HG03575 (cell line): ENCODE measurements around the gene ZBTB7C.

Experiments used
- ATAC-seq: cut with Tn5 transposase; IDR thresholded peaks from one replicate; pipeline ENCODE4 v1.9.1; 2021; ENCODE audit not compliant: unreplicated experiment, insufficient number of reproducible peaks, low FRiP score; ENCODE audit errors: extremely low read depth

The ZBTB7C gene

DNA sequence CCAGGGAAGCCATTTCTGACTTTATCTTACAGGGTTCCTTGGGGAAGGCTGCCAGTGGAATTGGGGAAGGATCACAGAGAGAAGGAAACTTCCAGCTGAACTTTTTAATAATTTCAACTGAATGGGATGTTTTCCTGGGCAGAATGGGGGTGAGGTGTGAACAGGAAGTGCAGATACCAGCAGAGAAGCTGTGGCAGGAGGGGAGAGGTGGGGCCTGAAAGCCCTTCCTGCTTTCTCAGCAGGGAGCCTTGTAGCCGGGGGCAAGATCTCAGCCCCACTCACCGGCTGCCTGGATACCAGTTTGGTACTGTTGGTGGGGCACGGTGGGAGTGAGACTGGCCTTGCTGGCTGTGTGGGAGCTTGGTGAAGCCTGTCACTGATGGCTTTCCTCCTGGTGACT, 170.5 kb downstream of the ZBTB7C start:
- ATAC-seq, result no peak

DNA sequence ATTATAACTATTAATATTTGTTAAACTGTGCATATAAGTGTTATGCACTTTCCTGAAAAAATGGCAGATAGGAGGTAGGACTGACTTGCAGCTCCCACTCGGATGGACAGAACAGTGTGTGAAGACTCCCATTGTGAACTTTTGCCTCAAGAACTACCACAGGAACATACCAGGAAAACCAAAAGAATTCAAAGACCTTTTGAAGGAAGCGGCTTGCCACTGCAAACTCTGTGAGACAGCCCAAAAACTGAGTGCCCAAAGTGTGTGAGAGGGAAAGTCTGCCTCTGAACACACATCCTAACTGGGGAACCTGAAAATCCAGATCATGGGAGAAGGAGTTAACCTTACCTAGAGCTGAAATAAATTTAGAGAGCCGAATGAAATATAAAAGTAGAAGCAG, 171.0 kb downstream of the ZBTB7C start:
- no peak for ATAC-seq

DNA sequence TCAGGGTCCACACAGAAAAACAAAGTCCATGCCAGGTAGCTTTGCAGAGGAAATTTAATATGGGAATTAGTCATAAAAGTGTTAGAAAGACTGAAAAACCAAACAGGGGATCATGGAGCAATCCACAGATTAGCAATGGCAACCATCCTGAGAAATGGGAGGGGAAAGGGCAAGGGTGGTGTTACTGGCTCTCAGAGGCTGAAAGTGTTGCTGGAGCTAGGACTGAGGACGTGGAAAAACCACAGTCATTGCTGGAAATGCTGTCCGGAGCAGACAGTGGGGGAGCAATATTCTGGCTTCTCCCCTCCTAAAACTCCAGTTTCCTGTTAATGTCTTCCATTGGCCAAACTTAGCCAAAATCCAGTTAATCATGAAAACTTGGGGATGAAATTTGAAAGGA, 172.4 kb downstream of the ZBTB7C start:
- no peak for ATAC-seq

DNA sequence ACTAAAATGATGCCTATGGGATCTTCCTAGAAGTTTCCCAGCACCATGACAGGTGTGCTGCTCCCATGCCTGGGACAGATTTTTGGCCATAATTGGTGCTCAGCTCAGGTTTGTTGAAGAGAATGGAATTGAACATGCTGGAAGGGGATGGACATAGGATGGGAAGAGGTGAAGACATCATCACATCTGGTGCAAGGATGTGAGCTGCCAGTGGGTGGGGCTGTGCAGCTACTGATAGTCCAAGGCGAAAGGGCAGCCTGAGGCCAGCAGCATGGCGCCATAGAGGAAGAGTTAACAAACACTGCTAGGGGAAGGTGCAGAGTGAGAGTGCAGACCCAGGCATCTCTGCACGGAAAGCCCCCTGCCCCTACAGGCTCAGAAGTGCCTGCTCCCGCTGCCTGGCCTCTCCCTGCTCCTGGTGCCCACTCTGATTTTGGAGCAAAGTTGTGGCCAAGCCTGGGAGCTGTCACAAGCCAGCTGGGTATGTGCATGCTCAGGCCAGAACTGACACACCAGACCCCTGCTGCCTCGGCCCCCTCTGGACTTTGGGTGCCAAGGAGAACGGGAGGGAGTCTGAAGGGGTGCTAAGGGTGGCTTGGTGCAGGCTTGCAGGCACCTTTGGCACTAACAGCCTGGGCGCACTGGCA, 178.6 kb downstream of the ZBTB7C start:
- no peak for ATAC-seq

DNA sequence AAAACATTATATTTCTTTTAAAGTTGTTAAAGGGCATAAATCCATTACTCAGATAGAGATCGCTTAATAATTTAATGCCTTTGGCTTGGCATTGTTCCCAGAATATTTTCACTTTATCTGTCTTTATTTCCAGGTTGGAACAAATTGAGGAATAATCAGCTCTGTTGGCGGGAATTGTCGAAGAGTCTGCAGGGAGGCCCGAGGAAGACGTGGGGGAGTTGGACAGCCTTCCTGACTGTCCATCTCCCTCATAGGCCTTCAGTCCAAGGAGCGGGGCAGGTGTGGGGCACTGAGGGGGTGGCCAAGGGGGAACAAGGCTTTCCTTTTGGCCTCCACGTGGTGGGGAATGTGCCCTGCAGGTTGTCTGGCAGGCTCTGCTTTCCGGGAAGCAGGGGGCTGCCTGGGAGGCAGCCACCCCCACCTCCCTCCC, 179.6 kb downstream of the ZBTB7C start:
- no peak for ATAC-seq

DNA sequence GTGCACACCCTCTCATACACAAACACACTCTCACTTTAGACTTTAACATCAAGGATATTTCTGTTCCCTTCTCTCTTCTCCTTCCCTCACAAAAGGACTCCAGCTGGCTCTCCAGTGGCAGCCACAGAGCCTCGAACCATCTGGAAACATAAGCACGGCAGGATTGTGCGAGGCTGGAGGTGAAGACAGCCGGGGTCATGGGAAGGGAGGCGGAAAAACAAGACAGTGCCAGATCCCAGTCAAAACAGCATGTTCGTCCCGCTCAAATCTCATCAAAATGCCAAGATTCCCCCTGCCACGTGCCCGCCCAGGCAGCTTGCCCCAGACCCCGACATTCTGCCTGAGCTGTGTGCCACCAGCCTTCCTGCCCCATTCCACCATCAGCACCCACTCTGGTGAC, 180.3 kb downstream of the ZBTB7C start:
- ATAC-seq, result no peak

DNA sequence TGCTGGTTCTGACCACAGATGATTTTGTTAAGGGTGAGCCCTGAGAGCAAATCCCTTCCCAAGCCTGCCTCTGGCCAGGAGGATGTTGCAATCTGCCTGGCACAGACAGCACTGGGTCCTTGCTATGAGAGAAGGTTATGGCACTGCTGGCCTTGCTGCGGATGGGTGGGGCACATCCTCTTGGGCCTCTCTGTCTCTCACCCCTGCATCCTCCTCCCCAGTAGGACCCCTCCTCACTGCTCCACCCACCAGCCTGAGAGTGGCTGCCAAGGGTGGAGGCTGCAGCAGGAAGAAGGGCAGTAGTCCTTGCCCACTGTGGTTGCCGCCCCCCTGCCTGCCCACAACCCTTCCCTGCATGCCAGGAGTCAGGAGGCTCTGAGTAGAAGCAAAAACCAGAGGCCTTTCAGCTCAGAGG, 180.9 kb downstream of the ZBTB7C start:
- no peak for ATAC-seq

DNA sequence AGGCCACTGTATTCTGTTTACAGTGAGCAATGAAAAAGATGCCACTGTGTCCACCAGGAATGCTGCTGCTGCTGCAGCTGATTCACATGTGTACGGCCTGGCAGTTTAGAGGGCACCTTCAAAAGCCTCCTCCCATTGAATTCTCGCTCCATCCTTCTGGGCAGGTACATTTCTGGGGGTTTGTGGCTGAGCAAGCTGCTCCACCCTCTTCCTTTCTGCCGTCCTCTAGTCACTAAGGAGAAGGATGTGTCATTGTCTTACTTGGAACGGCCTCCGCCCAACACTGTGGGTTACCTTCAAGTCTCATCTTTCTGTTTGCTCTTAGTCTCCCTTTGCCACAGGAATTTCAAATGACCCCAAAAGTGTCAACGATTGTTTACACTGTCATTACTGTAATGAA, 182.0 kb downstream of the ZBTB7C start:
- no peak for ATAC-seq

DNA sequence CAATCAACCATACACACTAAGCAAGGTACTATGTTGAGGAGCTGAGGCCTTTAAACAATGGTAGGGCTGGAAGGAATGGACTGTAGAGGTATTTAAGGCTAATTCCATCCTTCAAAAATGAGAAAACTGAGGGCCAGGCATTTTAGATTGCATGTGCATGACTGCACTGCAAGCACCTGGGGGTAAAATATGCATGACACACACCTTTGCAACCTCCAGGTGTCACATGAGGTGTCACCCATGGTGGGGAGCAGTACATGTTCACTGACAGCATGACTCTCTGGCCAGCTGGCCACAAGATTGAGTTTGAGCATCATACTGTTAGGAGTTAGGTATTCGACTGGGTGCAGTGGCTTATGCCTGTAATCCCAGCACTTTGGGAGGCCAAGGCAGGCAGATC, 182.8 kb downstream of the ZBTB7C start:
- no peak for ATAC-seq

DNA sequence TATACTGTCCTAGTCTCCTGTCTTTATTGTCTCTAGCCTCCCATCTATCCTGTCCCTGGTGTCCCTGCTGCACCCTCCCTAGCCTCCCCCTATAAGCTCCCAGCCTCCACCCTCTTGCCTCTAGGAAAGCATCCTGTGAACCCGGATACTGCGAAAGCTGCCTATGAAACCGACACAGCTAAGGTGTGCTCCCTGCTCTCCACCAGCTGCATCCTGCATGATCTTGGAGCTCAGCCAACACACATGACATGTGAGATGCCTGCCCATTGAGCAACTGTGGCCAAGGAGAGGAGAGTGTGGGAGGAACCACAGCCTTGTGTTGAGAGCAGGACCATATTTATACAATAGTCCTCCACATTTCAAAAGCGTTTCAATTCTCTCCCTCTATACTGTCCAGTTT, 187.1 kb downstream of the ZBTB7C start:
- no peak for ATAC-seq

DNA sequence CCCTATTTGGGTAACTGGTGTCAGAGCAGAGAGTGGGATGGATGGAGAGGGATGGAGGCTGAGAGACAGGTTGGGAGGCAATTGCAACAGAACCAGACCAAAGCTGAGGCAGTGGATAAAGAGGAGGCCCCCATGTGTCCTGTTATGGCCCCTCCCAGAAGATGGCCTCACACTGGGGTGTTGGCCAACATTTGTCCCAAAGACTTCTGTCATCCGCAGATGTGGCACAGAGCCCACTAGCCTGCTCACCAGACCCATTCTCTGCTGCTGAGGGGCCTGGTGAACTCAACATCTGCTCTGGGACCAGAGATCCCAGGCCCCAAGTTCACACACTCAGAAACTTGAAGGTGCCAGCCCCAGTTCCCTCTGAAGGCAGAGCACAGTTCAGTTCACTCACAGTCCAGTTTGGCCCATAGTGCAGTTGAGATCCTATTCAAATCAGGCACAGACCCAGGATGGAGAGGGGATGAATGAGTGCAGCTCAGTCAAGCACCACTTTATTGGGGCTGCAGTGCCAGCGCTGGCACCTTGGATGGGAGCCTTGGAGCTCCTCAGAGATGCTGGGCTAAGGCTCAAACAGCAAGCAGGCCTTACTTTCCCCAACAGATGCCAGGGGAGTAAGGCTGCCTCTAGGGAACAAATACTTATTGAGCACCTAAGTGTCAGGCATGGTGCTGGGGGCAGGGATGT, 189.2 kb downstream of the ZBTB7C start:
- no peak for ATAC-seq

DNA sequence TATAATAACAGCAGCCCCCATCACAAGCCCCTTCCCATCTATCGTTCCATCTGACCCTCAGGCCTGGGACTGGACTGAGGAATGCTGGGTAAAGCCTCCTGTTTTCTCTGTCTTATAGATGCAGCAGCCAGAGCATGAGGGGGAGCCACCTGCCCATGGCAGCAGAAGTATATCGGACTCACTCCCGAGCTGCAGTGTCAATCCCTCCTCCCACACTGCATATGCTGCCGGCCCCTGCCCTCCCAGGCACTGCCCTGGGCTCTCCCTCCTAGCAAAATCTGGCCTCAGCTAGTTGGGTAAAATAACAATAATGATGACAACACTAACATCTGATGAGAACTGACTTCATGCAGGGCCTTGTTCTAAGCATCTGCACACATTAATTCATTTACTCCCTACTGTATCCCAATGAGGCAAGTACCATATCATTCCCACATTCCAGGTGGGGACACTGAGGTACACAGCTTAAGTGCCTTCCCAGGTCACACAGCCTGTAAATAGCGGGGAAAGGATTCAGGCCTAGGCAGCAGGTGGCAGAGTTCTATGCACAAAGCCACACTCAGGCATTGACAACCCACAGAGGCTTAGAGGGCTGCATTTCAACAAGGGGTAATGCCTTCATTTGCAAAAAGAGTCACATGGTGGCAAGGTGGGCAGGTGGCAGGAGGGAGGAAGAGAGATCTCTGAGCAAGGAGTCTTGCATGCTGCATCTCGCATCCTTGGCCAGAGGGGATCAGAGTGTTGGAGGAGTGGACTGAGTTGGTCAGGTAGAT, 190.0 kb downstream of the ZBTB7C start:
- ATAC-seq, result no peak

DNA sequence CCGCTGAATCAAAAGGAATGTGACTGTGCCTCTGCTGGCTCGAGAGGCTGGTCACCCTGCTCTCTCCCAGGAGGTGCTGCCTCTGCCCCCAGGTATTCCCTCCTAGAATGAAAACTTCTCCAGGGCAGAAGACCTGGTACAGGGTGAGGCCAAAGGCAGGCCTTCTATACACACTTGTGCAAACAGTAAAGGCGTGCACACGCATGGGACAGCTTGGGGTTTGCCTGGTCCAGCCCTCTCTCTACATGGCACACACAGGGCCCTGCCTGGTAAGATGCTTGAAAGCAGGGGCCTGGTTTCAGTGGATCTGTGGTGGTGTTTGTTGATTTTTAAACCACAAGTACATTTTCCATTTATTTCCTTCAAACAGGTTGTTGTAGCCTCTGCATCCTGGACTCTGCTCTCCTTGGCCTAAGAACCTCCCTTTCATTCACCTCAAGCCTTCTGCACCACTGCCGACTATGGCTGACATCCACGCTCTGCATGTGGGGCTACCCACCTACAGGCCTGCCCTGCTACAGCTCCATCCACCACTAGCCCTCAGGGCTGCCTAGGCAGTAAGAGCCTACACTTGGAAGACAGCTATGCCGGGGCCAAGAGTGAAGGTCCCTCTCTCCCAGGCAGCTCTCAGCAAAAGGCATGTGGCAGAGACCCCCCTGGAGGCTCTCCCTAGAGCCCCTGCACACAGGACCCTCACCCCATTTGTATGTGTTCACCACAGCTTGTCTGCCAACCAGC, 190.7 kb downstream of the ZBTB7C start:
- ATAC-seq, result no peak

DNA sequence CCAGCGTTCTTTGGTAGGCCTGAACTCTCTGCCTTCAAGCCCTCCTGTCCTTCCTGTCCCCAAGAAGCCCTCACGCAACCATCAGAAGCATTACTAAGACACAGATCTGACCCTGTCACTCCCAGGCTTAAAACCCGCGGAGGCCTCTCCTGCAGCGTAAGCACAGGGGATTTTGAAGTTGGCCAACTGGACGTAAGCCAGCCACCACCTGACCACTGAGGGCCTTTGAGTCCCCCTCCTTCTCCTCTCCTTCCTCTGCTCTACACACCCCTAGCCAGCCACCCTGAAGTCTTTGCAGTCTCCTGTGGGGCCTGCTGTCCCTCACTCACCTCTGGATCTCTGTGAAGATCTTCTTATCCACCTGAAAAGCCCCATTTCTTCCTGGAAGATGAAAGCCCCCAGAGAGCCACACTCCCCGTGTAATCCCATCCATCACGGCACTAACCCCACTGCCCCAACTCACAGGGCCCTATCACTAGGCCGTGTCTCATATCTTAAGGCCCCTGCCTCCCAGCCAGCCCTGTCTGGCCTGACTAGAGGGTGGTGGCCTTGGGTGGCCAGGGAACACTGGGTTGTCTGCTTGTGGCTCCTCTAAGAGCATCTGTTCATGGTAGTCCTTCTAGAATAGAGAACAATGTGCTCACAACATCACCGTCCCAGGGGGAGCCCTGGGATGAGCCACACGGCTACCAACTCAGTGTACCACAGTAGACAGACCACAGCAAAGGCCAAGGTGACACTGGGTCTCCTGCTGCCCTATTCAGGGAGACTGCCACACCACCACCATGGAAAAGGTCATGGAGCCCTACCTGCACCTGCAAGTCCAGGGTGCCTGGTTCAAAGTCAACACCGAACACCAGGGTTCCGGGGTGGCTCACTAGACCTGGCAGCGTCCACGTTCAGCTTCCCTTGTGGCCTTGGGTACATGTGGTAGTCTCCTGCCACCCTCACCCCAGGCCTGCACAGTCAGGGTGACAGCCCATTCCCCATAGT, 191.6 kb downstream of the ZBTB7C start:
- ATAC-seq, result no peak

DNA sequence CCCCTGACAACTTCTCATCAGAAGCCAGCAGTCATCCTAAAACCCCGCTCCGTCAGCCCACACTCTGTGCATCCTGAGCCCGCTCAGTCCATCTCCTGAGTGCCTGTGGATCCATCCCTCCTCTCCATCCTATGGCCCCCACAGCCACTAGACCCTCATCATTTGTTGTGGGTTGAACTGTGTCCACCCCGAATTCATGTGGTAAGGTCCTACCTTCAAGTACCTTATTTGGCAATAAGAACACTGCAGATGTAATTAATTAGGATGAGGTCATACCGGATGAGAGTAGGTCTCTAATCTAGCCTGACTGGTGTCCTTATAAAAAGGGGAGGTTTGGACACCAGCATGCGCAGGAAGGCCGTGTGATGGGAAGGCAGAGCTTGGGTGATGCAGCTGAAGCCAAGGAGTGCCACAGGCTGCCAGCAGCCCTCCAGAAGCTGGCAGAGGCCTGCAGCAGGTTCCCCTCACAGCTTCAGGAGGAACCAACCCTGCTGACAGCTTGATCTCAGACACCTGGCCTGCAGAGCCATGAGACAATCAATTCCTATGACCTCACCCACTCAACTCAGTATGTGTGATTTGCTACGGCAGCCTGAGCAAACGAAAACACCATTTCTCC, 192.4 kb downstream of the ZBTB7C start:
- no peak for ATAC-seq

DNA sequence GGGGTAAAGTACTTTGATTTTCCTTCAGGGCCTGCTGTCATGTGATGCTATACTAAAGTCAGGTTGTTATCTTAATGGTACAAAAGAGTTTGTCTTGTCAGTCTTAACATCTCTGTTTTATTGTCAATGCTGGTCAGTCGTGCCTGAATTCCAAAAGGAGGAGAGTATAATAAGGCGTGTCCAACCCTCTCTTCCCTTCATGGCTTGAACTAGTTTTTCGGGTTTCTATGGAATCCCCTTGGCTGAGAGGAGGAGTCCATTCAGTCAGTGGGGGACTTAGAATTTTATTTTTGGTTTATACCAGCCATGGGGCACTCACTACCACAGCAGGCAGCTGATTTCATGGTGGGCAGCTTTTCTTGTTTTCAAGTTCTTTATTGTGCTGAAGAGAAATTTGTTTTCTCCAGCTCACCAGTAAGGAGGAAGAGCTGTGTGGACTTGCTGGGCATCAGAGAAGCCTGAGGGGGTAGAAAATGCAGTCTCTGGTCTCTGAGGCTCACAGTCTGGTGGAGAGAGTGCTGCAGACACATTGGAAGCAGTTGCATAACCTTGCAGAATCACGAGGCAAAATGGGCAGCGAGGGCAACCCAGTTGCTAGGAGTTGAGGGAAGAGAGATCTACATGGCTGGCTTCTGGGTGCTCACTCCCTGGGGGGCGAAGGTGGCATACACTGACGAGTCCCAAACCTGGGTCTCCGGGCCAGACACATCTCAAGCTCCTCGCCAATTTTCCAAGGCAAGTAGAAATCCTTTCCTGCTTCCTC, 193.1 kb downstream of the ZBTB7C start:
- ATAC-seq, result no peak

DNA sequence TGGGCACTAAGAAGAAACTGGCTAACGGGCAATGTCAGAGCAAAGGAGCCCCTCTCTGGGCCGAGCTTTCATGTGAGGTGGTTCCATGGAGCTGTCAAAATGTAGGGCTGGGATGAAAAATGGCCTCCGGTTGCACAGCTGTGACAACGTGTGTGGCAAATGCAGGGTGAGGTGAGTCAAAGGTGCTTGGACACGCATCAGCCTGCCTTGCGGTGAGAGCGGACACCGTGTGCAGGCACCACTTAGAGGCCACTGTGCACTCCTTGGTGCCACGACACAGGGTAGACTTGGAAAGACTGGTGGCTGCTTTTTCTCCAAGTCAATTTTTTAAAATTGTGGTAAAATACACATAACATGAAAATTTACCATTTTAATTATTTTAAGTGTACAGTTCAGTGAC, 195.4 kb downstream of the ZBTB7C start:
- ATAC-seq, result no peak
